CD4-positive, alpha-beta memory T cell (primary cell): Measurements from ENCODE around the gene CADPS. TPM values are rescaled to one million over a fixed set of nuclear protein-coding genes. Genes with fewer than 3 reads are reported as not detected.
A peak's percentile ranks its signal among the peaks of the same experiment; 100 is the strongest.

Experiments used
- CTCF ChIA-PET: fragments of 350-600 bp; sonication (Branson Sonifier 250); formaldehyde crosslinking; loops from one replicate; lab custom pipeline; 2021; ENCODE audit warnings: inconsistent platforms; ENCODE audit not compliant: partially characterized antibody; lab: Charles Lee
- POLR2A ChIA-PET: fragments of 350-600 bp; sonication (Branson Sonifier 250); formaldehyde crosslinking; loops from one replicate; lab custom pipeline; 2021; ENCODE audit not compliant: partially characterized antibody; lab: Charles Lee
- DNase-seq, 5 donors: peaks; one replicate each; pipeline versions ENCODE4 v3.0.0 to v3.0.0-alpha.2; 2020 to 2022; ENCODE audit warnings: mixed read lengths in 1 of 5
- H3K27ac ChIP-seq: one replicate; pipeline ENCODE4 v1.7.0; 2013; ENCODE audit warnings: low read depth, low read length
- H3K27me3 ChIP-seq: 2 replicates; pipeline ENCODE4 v1.7.0; 2013; ENCODE audit warnings: mild to moderate bottlenecking, low read length, moderate library complexity; ENCODE audit not compliant: insufficient read depth
- H3K36me3 ChIP-seq: 2 replicates; pipeline ENCODE4 v1.7.0; 2013; ENCODE audit warnings: mild to moderate bottlenecking, low read length, moderate library complexity; ENCODE audit not compliant: insufficient read depth
- H3K4me1 ChIP-seq: 2 replicates; pipeline ENCODE4 v1.7.0; 2013; ENCODE audit warnings: mild to moderate bottlenecking, low read length, moderate library complexity; ENCODE audit not compliant: insufficient read depth
- H3K4me3 ChIP-seq, 2 donors: one replicate each; pipeline ENCODE4 v1.7.0; 2013; ENCODE audit warnings: low read length in 2 of 2, mild to moderate bottlenecking in 1 of 2
- H3K9me3 ChIP-seq, 2 donors: one replicate each; pipeline ENCODE4 v1.7.0; 2013; ENCODE audit warnings: low read length in 2 of 2, control low read depth in 1 of 2; ENCODE audit not compliant: control insufficient read depth in 1 of 2
- H3K27ac Mint-ChIP-seq, 7 donors: one replicate each; pipeline ENCODE4 v1.8.0; 2020 to 2021; ENCODE audit warnings: mixed read lengths in 7 of 7, mild to moderate bottlenecking in 6 of 7, inconsistent platforms in 3 of 7, moderate library complexity in 3 of 7
- H3K27me3 Mint-ChIP-seq, 2 donors: one replicate each; pipeline ENCODE4 v1.8.0; 2020 to 2021; ENCODE audit warnings: mixed read lengths in 2 of 2
- H3K36me3 Mint-ChIP-seq, 2 donors: one replicate each; pipeline ENCODE4 v1.8.0; 2020 to 2021; ENCODE audit warnings: mixed read lengths in 2 of 2, inconsistent platforms in 1 of 2, mild to moderate bottlenecking in 1 of 2
- H3K4me1 Mint-ChIP-seq, 4 donors: one replicate each; pipeline ENCODE4 v1.8.0; 2020 to 2021; ENCODE audit warnings: mixed read lengths in 4 of 4, mild to moderate bottlenecking in 1 of 4
- H3K4me3 Mint-ChIP-seq, 8 donors: one replicate each; pipeline ENCODE4 v1.8.0; 2020 to 2021; ENCODE audit warnings: mixed read lengths in 8 of 8, mild to moderate bottlenecking in 7 of 8, moderate library complexity in 6 of 8, inconsistent platforms in 3 of 8
- H3K9me3 Mint-ChIP-seq, 8 donors: one replicate each; pipeline ENCODE4 v1.8.0; 2020 to 2021; ENCODE audit warnings: mixed read lengths in 8 of 8, mild to moderate bottlenecking in 5 of 8, inconsistent platforms in 3 of 8, moderate library complexity in 1 of 8
- intact Hi-C: fragments of 100-400 bp; cut with micrococcal nuclease; formaldehyde crosslinking; loops from one replicate; pipeline ENCODE4 v1.15.1; 2023
- polyA plus RNA-seq, 2 donors: library from polyadenylated mRNA; unstranded; fragments of 300-500 nt; fragmentation: Illumina TruSeq; gene quantifications; one replicate each; pipeline ENCODE4 v1.2.3, GENCODE V29; 2021
- total RNA-seq, 2 experiments: library from RNA; stranded (reverse); gene quantifications; one replicate each; pipeline ENCODE4 v1.2.3, GENCODE V29; 2021

Gene CADPS
- total and polyA plus RNA-seq, 4 experiments from 2014 or later: not detected

- Mint-ChIP-seq H3K9me3 (peaks cover 0 to 4% (median 3%) of the 10 kb centered on the region in 8 donors), H3K27ac (no peak overlapping the region), H3K4me1 (peaks cover 0 to 3% (median 1%) of the 10 kb centered on the region in 4 donors), H3K36me3 (no peaks in the 10 kb centered on the region), H3K27me3 (peaks cover 0 to 2% of the 10 kb centered on the region in 2 donors), H3K4me3 (no peak overlapping the region)
- Histone ChIP-seq H3K27ac (no peak overlapping the region), H3K4me1 (no peaks in the 10 kb centered on the region), H3K36me3 (no peaks in the 10 kb centered on the region), H3K9me3 (no peaks in the 10 kb centered on the region), H3K27me3 (no peaks in the 10 kb centered on the region), H3K4me3 (no peak overlapping the region)
- DNase-seq: no peak
- ChIA-PET CTCF (interaction anchor here (0.5 kb wide), 1 partner anchor 45 kb away, joined by 5 read pairs; no protein-coding TSS in a partner anchor), POLR2A (no interaction called here)
- intact Hi-C loops: no loop called here
These were observed 35.5 kb downstream of the CADPS start for GRCh38 chr3:62839748-62840147.

- Histone ChIP-seq H3K27me3 (no peaks in the 10 kb centered on the region), H3K4me1 (no peaks in the 10 kb centered on the region), H3K36me3 (no peaks in the 10 kb centered on the region), H3K9me3 (no peaks in the 10 kb centered on the region), H3K4me3 (no peak overlapping the region), H3K27ac (no peak overlapping the region)
- no peak for DNase-seq
- Mint-ChIP-seq H3K36me3 (no peaks in the 10 kb centered on the region), H3K4me1 (peaks cover 0 to 3% (median 1%) of the 10 kb centered on the region in 4 donors), H3K27ac (no peak overlapping the region), H3K27me3 (peaks cover 0 to 2% of the 10 kb centered on the region in 2 donors), H3K9me3 (peaks cover 0 to 4% (median 3%) of the 10 kb centered on the region in 8 donors), H3K4me3 (no peak overlapping the region)
- ChIA-PET POLR2A (no interaction called here), CTCF (no interaction called here)
- intact Hi-C loops: no loop called here
These were observed 38.0 kb downstream of the CADPS start for GRCh38 chr3:62837145-62837787.

GRCh38 chr3:62835554-62836236 lies 39.5 kb downstream of the CADPS start:
- Histone ChIP-seq H3K36me3 (no peaks in the 10 kb centered on the region), H3K4me1 (no peaks in the 10 kb centered on the region), H3K9me3 (no peaks in the 10 kb centered on the region), H3K27ac (no peak overlapping the region), H3K4me3 (no peak overlapping the region), H3K27me3 (no peaks in the 10 kb centered on the region)
- Mint-ChIP-seq H3K27ac (peak overlapping the region in 1 of 7 donors; percentile 21), H3K27me3 (peaks cover 0 to 2% of the 10 kb centered on the region in 2 donors), H3K4me3 (no peak overlapping the region), H3K36me3 (no peaks in the 10 kb centered on the region), H3K4me1 (peaks cover 0 to 3% (median 1%) of the 10 kb centered on the region in 4 donors), H3K9me3 (peaks cover 0 to 5% (median 3%) of the 10 kb centered on the region in 8 donors)
- ChIA-PET CTCF (no interaction called here), POLR2A (no interaction called here)
- intact Hi-C loops: no loop called here
- no peak for DNase-seq

GRCh38 chr3:62833538-62833937 lies 41.7 kb downstream of the CADPS start:
- intact Hi-C loops: no loop called here
- Mint-ChIP-seq H3K36me3 (no peaks in the 10 kb centered on the region), H3K4me1 (peaks cover 0 to 3% (median 1%) of the 10 kb centered on the region in 4 donors), H3K27me3 (no peaks in the 10 kb centered on the region), H3K9me3 (peaks cover 0 to 4% (median under 1%) of the 10 kb centered on the region in 8 donors), H3K4me3 (no peak overlapping the region), H3K27ac (no peak overlapping the region)
- Histone ChIP-seq H3K9me3 (no peaks in the 10 kb centered on the region), H3K27ac (no peak overlapping the region), H3K4me1 (no peaks in the 10 kb centered on the region), H3K36me3 (no peaks in the 10 kb centered on the region), H3K27me3 (no peaks in the 10 kb centered on the region), H3K4me3 (no peak overlapping the region)
- no peak for DNase-seq
- ChIA-PET CTCF (no interaction called here), POLR2A (no interaction called here)

GRCh38 chr3:62832553-62832952 lies 42.7 kb downstream of the CADPS start:
- H3K9me3 ChIP-seq: no peaks in the 10 kb centered on the region
- no peaks in the 10 kb centered on the region for H3K4me1 ChIP-seq
- Mint-ChIP-seq H3K4me1 (peaks cover 0 to 3% (median 1%) of the 10 kb centered on the region in 4 donors), H3K9me3 (peaks cover 0 to 3% (median 0%) of the 10 kb centered on the region in 8 donors), H3K36me3 (no peaks in the 10 kb centered on the region), H3K4me3 (no peak overlapping the region), H3K27ac (no peak overlapping the region), H3K27me3 (no peaks in the 10 kb centered on the region)
- no peak overlapping the region for H3K4me3 ChIP-seq
- ChIA-PET POLR2A (no interaction called here), CTCF (no interaction called here)
- intact Hi-C loops: no loop called here
- H3K36me3 ChIP-seq: no peaks in the 10 kb centered on the region
- no peaks in the 10 kb centered on the region for H3K27me3 ChIP-seq
- no peak for DNase-seq
- H3K27ac ChIP-seq: no peak overlapping the region

GRCh38 chr3:62830727-62831322 lies 44.4 kb downstream of the CADPS start:
- DNase-seq: no peak
- POLR2A ChIA-PET: no interaction called here

GRCh38 chr3:62827550-62827949 lies 47.7 kb downstream of the CADPS start:
- no peaks in the 10 kb centered on the region for H3K36me3 Mint-ChIP-seq
- ChIA-PET CTCF (no interaction called here), POLR2A (no interaction called here)
- H3K36me3 ChIP-seq: no peaks in the 10 kb centered on the region
- H3K4me1 Mint-ChIP-seq: no peaks in the 10 kb centered on the region
- H3K4me3 ChIP-seq: no peak overlapping the region
- no peak overlapping the region for H3K4me3 Mint-ChIP-seq
- no peaks in the 10 kb centered on the region for H3K27me3 ChIP-seq
- intact Hi-C loops: no loop called here
- no peaks in the 10 kb centered on the region for H3K9me3 ChIP-seq
- H3K27ac Mint-ChIP-seq: no peak overlapping the region
- H3K27ac ChIP-seq: no peak overlapping the region
- no peaks in the 10 kb centered on the region for H3K4me1 ChIP-seq
- no peaks in the 10 kb centered on the region for H3K27me3 Mint-ChIP-seq
- peaks cover 0 to 2% (median 0%) of the 10 kb centered on the region in 8 donors for H3K9me3 Mint-ChIP-seq
- DNase-seq: no peak

More at GRCh38 chr3:62830727-62831322, 44.4 kb downstream of the CADPS start:
- Mint-ChIP-seq H3K9me3 (peaks cover 0 to 3% (median 0%) of the 10 kb centered on the region in 8 donors), H3K27me3 (no peaks in the 10 kb centered on the region), H3K4me1 (peaks cover 0 to 3% (median under 1%) of the 10 kb centered on the region in 4 donors), H3K27ac (no peak overlapping the region), H3K36me3 (no peaks in the 10 kb centered on the region), H3K4me3 (no peak overlapping the region)
- intact Hi-C loops: no loop called here
- H3K4me1 ChIP-seq: no peaks in the 10 kb centered on the region
- no peak overlapping the region for H3K27ac ChIP-seq
- H3K36me3 ChIP-seq: no peaks in the 10 kb centered on the region
- CTCF ChIA-PET: no interaction called here
- no peaks in the 10 kb centered on the region for H3K27me3 ChIP-seq
- no peak overlapping the region for H3K4me3 ChIP-seq
- H3K9me3 ChIP-seq: no peaks in the 10 kb centered on the region
